Inferior parietal cortex (tissue), 1 donor: Measurements from ENCODE around the gene FCAMR.

ENCODE experiments used
- DNase-seq: peaks from one replicate; pipeline ENCODE4 v3.0.0-alpha.2; 2016; ENCODE audit errors: extremely low spot score

Gene FCAMR

GRCh38 chr1:206911064-206911663, 59.1 kb downstream of the FCAMR start:
- peak; percentile 61 for DNase-seq

DNA sequence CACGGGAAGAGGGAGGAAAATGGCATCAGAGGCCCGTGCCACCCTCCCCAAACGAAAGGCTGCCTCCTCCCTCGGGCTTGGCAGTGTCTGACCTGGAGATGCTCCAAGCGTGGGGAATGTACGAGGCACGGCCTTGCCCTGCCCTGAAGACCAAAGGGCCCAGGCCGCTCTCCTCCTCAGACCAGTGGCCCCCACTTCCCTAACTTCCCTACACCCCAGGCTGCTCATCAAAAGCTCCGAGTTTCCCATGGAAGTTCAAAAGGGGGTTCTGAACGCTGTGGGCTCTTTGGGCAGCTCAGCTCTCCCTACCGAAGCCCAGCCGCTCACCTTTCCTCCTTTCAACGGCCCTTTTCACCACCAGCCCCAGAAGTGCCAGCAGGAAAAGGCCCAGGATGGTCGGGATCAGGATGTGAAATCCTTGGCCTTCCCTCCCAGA, 60.4 kb downstream of the FCAMR start:
- DNase-seq = no peak

GRCh38 chr1:206909161-206909882, 60.9 kb downstream of the FCAMR start:
- no peak for DNase-seq

DNA sequence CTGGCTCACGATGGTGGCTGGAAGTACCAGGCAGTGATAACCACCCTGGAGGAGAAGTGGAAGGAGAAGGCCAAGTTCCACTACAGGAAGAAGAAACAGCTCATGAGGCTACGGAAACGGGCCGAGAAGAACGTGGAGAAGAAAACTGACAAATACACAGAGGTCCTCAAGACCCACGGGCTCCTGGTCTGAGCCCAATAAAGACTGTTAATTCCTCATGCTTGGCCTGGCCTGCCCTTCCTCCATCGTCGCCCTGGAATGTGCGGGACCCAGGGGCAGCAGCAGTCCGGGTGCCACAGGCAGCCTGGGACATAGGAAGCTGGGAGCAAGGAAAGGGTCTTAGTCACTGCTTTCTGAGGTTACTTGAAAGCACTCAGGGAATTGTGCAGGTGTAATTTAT, 62.2 kb downstream of the FCAMR start:
- no peak for DNase-seq
